ENCODE data around the gene WBP1.

DNA sequence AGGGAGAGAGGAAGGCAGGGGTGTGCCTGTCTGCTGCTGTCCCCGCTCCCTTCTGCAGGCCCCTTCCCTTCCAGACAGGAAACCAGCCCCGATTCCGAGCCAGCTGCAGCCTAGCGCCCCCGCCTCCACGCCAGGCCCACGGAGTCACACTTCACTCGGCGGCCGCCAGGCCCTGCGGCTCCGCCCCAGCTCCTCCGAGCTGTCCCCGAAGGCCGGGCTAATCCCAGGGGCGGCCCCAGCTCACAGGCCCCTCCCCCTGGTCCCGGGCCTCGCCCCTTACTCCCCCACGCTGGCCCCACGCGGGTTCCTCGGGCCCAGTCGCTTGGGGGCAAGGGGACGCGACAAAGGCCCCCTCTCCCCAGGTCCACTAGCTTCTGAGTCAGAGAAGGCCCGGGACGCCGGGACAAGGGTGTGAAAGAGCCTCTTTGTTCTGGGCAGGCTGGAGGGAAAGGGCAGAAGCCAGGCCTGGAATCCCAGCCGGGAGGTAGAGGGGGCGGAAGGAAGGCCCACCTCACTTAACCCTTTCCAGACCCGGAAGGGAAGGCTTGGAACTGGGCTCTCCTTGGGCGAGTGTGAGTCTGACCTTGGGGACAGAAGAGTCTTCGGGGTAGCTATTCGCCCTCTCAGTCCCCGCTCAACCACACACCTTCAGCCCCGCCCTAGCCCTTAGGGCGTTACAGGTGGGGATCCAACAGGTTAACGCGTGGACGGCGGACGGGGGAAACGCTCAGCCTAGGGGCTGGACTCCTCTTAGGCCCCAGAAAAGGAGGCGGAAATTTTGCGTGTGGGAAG lies 17.7 kb upstream of the WBP1 start:
- TF ChIP-seq, protein P1, sequence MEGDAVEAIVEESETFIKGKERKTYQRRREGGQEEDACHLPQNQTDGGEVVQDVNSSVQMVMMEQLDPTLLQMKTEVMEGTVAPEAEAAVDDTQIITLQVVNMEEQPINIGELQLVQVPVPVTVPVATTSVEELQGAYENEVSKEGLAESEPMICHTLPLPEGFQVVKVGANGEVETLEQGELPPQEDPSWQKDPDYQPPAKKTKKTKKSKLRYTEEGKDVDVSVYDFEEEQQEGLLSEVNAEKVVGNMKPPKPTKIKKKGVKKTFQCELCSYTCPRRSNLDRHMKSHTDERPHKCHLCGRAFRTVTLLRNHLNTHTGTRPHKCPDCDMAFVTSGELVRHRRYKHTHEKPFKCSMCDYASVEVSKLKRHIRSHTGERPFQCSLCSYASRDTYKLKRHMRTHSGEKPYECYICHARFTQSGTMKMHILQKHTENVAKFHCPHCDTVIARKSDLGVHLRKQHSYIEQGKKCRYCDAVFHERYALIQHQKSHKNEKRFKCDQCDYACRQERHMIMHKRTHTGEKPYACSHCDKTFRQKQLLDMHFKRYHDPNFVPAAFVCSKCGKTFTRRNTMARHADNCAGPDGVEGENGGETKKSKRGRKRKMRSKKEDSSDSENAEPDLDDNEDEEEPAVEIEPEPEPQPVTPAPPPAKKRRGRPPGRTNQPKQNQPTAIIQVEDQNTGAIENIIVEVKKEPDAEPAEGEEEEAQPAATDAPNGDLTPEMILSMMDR (conservative IDR thresholded peaks at IDR 0.05; ENCODE audit: low read depth, low read length) = 0 out of 2 replicates have a peak, but pooled peaks have one; percentile 32
- no peak for TF ChIP-seq EZH2 (IDR thresholded peaks at IDR 0.05; ENCODE audit: borderline replicate concordance, low read depth, low read length, poor library complexity, severe bottlenecking)

Measured in A673 (cell line).